BLaER1 treated with 17β-estradiol and CSF1 and Interleukin-3, amounts not matched to agents 10 nM and 100 nM (cell line): ENCODE results near the gene ALLC.

Source experiments
- H3K27ac ChIP-seq, 11 experiments: shearing (Covaris generic); formaldehyde crosslinking; 2 replicates each; pipeline ENCODE4 v1.8.1; 2022
- H3K27me3 ChIP-seq, 11 experiments: shearing (Covaris generic); formaldehyde crosslinking; 2 replicates each; pipeline ENCODE4 v1.8.1; 2022
- H3K36me3 ChIP-seq, 11 experiments: shearing (Covaris generic); formaldehyde crosslinking; 2 replicates each; pipeline ENCODE4 v1.8.1; 2022
- H3K4me1 ChIP-seq, 10 experiments: shearing (Covaris generic); formaldehyde crosslinking; 2 replicates each; pipeline ENCODE4 v1.8.1; 2022
- H3K4me2 ChIP-seq, 11 experiments: shearing (Covaris generic); formaldehyde crosslinking; 2 replicates each; pipeline ENCODE4 v1.8.1; 2022
- H3K4me3 ChIP-seq, 10 experiments: shearing (Covaris generic); formaldehyde crosslinking; 2 replicates each; pipeline ENCODE4 v1.8.1; 2022
- H3K9ac ChIP-seq, 11 experiments: shearing (Covaris generic); formaldehyde crosslinking; 2 replicates each; pipeline ENCODE4 v1.8.1; 2022
- H3K9me3 ChIP-seq, 11 experiments: shearing (Covaris generic); formaldehyde crosslinking; replicated peaks in 1 of 11; 2 replicates each; pipeline ENCODE4 v1.8.1; 2022
- H4K20me1 ChIP-seq, 11 experiments: shearing (Covaris generic); formaldehyde crosslinking; 2 replicates each; pipeline ENCODE4 v1.8.1; 2022
- Cebpa-rat ChIP-seq, 11 experiments: shearing (Covaris generic); IDR thresholded peaks; 2 replicates each; pipeline ENCODE4 v1.8.1; 2022

Gene ALLC

DNA sequence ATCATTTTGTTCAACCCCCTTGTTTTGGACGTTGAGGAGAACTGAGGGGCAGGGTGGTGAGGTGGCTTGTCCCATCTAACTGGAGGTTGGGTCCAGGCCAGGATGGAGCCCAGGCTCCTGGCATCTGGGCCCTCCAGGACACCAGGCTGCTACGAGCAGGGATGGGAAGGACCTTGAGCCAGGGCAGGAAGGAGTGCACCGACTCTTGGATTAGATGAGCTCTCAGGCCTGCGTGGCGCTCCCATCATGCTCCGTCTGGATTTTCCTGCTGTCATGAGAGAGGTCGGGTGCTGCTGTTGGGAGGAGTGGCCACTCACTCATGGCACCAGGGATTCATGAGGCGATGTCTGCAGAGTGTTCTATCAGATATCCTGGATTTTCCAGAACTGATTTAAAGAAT is 18.3 kb upstream of the ALLC start:
- Histone ChIP-seq H3K9me3 (no peaks in the 10 kb centered on the region), H3K27me3 (no peaks in the 10 kb centered on the region), H3K36me3 (no peaks in the 10 kb centered on the region), H3K4me1 (no peaks in the 10 kb centered on the region; a peak in 2 of 20 replicates), H3K27ac (no peak overlapping the region), H3K4me3 (no peak overlapping the region), H3K9ac (no peak overlapping the region), H3K4me2 (no peak overlapping the region), H4K20me1 (no peaks in the 10 kb centered on the region)
- TF ChIP-seq Cebpa-rat (IDR thresholded peaks at IDR 0.05): no peak

DNA sequence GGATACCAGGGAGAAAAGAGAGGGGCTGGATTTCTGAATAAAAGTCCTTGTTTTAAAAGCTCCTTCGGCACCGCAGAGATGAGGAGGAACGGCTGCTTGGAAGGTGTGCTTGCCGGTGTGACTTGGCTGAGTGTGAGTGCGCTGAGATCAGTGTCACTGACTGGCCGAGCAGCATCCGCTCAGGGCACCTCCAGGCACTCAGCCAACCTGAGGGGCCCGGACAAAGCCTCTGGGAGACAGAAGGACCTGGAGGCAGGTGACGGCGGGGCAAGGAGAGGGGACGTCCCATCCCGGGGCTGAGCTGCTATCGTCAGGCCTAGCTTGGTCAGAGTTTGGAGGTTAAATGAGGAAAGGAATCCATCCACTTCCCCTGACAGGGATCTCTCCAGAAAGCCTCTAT is 16.8 kb upstream of the ALLC start:
- Histone ChIP-seq H3K4me1 (peaks cover 0 to 15% (median 13%) of the 10 kb centered on the region in 10 experiments; a peak in 12 of 20 replicates), H3K27ac (no peak overlapping the region), H3K4me3 (no peak overlapping the region), H4K20me1 (no peaks in the 10 kb centered on the region), H3K4me2 (no peak overlapping the region), H3K36me3 (no peaks in the 10 kb centered on the region), H3K27me3 (no peaks in the 10 kb centered on the region), H3K9me3 (no peaks in the 10 kb centered on the region), H3K9ac (no peak overlapping the region)
- no peak for TF ChIP-seq Cebpa-rat (IDR thresholded peaks at IDR 0.05)

DNA sequence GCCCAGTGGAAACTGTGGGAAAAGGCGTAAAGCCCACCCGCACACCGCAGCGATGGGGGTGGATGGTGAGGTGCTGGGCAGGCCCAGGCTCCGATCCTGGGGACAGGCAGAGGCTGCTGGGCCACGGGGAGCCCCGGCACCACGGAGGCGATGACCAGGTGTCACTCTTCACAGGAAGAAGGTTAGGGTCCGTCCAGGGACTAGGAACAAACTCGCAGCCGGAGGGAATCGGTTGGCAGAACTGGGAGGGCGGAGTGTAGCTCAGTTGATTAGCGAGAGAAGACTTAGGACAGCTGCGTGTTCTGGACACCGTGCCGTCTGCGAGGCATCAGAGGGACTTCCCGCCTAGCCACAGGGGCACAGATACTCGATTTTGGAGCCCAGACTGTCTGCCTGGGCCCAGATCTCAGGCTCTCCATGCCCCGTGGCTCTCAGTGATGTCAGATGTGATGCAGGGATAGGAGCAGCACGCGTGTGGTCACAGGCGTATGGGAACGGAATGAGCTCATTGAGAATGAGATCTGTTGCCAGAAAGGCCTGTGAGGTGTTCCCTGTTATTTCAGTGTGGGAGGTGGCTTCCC is 16.1 kb upstream of the ALLC start:
- Histone ChIP-seq H3K36me3 (no peaks in the 10 kb centered on the region), H3K9me3 (no peaks in the 10 kb centered on the region)

DNA sequence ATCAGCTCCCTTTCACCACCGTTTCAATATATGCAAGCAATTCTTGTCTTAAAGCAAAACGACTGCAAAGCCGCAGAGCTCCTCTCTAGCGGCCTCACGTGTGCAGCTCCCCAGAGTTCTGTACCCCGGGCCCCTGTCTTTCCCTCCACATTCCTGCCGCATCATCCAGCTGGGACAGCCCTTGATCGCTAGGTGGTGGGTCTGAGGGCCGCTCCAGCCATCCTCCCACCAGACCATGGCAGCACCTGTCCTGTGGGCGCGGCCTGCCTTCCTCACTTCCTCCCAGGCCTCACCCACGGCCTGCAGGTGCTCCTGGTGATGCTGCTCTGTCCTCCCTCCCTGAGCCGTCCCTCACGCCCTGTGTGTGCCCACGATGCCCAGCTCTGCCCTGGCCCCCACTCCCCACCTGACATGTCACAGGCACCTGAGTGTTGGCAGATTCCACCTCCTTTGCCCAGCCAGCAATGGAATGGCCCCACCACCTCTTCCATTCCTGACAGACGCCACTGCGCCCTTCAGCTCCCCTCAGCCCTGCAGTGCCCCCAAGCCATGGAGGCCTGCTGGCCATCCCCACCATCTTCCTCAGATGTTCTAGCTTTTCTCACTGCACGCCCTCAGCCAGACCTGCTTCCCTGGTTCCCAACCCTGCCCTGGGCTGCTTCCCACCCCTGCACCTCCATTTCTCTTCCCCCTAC is 15.3 kb upstream of the ALLC start:
- no peaks in the 10 kb centered on the region for H4K20me1 ChIP-seq
- no peak overlapping the region for H3K4me2 ChIP-seq
- peaks cover 0 to 29% (median 14%) of the 10 kb centered on the region in 10 experiments; a peak in 12 of 20 replicates for H3K4me1 ChIP-seq
- no peak overlapping the region for H3K9ac ChIP-seq
- H3K36me3 ChIP-seq: no peaks in the 10 kb centered on the region
- no peak overlapping the region for H3K4me3 ChIP-seq
- no peaks in the 10 kb centered on the region for H3K27me3 ChIP-seq
- no peak for TF ChIP-seq Cebpa-rat (IDR thresholded peaks at IDR 0.05)
- H3K9me3 ChIP-seq: no peaks in the 10 kb centered on the region
- H3K27ac ChIP-seq: no peak overlapping the region

More for the DNA sequence above, 16.1 kb upstream of the ALLC start:
- H4K20me1 ChIP-seq: no peaks in the 10 kb centered on the region
- H3K4me3 ChIP-seq: no peak overlapping the region
- no peak for TF ChIP-seq Cebpa-rat (IDR thresholded peaks at IDR 0.05)
- H3K4me2 ChIP-seq: no peak overlapping the region
- H3K9ac ChIP-seq: no peak overlapping the region
- peaks cover 0 to 22% (median 14%) of the 10 kb centered on the region in 10 experiments; a peak in 12 of 20 replicates for H3K4me1 ChIP-seq
- H3K27ac ChIP-seq: no peak overlapping the region
- H3K27me3 ChIP-seq: no peaks in the 10 kb centered on the region

DNA sequence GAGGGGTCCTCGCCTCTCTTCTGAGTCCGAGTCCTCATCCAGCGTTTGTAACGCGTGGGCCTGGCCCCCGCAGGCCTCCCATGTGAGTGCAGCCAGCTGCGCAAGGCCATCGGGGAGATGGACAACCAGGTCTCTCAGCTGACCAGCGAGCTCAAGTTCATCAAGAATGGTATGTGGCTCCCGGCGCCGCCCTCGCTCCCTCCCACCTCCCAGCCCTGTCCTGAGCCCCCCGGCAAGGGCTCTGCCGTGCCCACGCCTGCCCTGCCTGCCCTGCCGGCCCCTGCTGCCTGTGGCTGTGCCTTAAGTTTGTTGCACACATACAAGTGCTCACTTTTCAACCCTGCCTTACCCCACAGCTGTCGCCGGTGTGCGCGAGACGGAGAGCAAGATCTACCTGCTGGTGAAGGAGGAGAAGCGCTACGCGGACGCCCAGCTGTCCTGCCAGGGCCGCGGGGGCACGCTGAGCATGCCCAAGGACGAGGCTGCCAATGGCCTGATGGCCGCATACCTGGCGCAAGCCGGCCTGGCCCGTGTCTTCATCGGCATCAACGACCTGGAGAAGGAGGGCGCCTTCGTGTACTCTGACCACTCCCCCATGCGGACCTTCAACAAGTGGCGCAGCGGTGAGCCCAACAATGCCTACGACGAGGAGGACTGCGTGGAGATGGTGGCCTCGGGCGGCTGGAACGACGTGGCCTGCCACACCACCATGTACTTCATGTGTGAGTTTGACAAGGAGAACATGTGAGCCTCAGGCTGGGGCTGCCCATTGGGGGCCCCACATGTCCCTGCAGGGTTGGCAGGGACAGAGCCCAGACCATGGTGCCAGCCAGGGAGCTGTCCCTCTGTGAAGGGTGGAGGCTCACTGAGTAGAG is 14.4 kb upstream of the ALLC start:
- Histone ChIP-seq H3K4me3 (no peak overlapping the region), H3K27me3 (no peaks in the 10 kb centered on the region), H3K9me3 (no peaks in the 10 kb centered on the region), H3K36me3 (no peaks in the 10 kb centered on the region), H3K9ac (no peak overlapping the region), H4K20me1 (no peaks in the 10 kb centered on the region), H3K4me2 (no peak overlapping the region), H3K4me1 (peaks cover 0 to 39% (median 14%) of the 10 kb centered on the region in 10 experiments; a peak in 12 of 20 replicates), H3K27ac (no peak overlapping the region)
- TF ChIP-seq Cebpa-rat (IDR thresholded peaks at IDR 0.05): no peak

DNA sequence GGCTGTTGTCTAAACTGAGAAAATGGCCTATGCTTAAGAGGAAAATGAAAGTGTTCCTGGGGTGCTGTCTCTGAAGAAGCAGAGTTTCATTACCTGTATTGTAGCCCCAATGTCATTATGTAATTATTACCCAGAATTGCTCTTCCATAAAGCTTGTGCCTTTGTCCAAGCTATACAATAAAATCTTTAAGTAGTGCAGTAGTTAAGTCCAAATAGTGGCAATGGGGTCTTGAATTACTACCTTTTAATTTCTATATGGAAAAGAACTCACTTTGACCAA is 13.8 kb upstream of the ALLC start:
- Histone ChIP-seq H3K36me3 (no peaks in the 10 kb centered on the region), H3K4me2 (no peak overlapping the region), H4K20me1 (no peaks in the 10 kb centered on the region), H3K27me3 (no peaks in the 10 kb centered on the region), H3K4me1 (peaks cover 0 to 39% (median 14%) of the 10 kb centered on the region in 10 experiments; a peak in 12 of 20 replicates), H3K27ac (no peak overlapping the region), H3K9me3 (no peaks in the 10 kb centered on the region), H3K9ac (no peak overlapping the region), H3K4me3 (no peak overlapping the region)
- no peak for TF ChIP-seq Cebpa-rat (IDR thresholded peaks at IDR 0.05)

- Histone ChIP-seq H3K9ac (no peak overlapping the region), H4K20me1 (peaks cover 0 to under 1% (median 0%) of the 10 kb centered on the region in 11 experiments; a peak in 1 of 22 replicates), H3K4me1 (peaks cover 0 to 46% (median 19%) of the 10 kb centered on the region in 10 experiments; a peak in 12 of 20 replicates), H3K36me3 (no peaks in the 10 kb centered on the region), H3K4me2 (peak overlapping the region in 7 of 11 experiments; percentile 5 to 72 (median 48); a peak in 12 of 22 replicates), H3K4me3 (no peak overlapping the region), H3K27me3 (no peaks in the 10 kb centered on the region), H3K9me3 (no peaks in the 10 kb centered on the region), H3K27ac (no peak overlapping the region)
- no peak for TF ChIP-seq Cebpa-rat (IDR thresholded peaks at IDR 0.05)
Observed at GRCh38 chr2:3644891-3645605, 13.0 kb upstream of the ALLC start.

DNA sequence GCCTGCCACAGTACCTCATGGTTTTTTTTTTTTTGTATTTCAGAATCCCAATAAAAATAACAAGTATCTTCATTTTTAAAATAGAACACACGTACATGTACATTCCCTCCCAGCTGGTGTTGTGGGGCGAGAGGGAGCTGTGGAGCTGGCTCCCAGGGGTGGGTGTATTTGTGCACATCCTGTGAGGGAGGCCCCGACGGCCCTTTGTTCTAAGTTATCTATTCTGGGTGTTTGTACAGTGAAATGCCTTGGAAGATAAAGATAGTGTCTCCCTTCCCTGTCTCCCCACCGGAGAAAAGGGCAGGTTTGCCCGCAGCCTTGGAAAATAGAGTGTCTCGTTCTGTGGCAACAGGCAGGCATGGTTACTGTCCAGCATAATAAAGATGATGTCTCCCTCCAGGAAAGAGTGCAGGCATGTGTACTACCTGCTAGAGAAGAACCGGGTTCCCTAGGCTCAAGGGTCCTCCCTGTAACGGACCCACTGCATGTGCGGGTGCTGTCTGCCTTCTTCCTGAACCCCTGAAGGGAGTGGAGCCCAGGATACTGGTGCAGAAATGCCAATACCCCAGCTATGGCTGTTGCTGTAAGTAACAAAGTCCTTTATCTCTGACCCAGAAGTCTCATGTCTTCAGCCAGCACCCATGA is 12.1 kb upstream of the ALLC start:
- Histone ChIP-seq H3K4me3 (no peak overlapping the region), H3K36me3 (no peaks in the 10 kb centered on the region), H3K27me3 (no peaks in the 10 kb centered on the region), H4K20me1 (peaks cover 0 to 7% (median 0%) of the 10 kb centered on the region in 11 experiments; a peak in 1 of 22 replicates), H3K9me3 (no peaks in the 10 kb centered on the region), H3K9ac (no peak overlapping the region), H3K4me2 (peak overlapping the region in 8 of 11 experiments; percentile 5 to 72 (median 47); a peak in 15 of 22 replicates), H3K27ac (no peak overlapping the region), H3K4me1 (peaks cover 0 to 54% (median 27%) of the 10 kb centered on the region in 10 experiments; a peak in 13 of 20 replicates)
- no peak for TF ChIP-seq Cebpa-rat (IDR thresholded peaks at IDR 0.05)
